RWPE2 (cell line): ENCODE data around the gene FNDC3B.

ENCODE experiments used
- ATAC-seq: fragments of 200-7000 bp; cut with Tn5 transposase; 3 replicates; pipeline ENCODE4 v1.9.1; 2021; ENCODE audit warnings: low read depth
- DNase-seq: peaks from one replicate; pipeline ENCODE4 v3.0.0-alpha.2; 2020; ENCODE audit warnings: low spot score
- H3K27ac ChIP-seq: fragments of 450-650 bp; 2 replicates; pipeline ENCODE4 v1.5.1; 2017; ENCODE audit warnings: mild to moderate bottlenecking; ENCODE audit not compliant: poor library complexity, severe bottlenecking
- H3K27me3 ChIP-seq: fragments of 250-450 bp; sonication (Bioruptor Pico); 2 replicates; pipeline ENCODE4 v1.5.1; 2021; ENCODE audit warnings: mild to moderate bottlenecking, moderate library complexity; ENCODE audit not compliant: insufficient read depth, poor library complexity, severe bottlenecking
- H3K36me3 ChIP-seq: fragments of 250-450 bp; sonication (Bioruptor Pico); 2 replicates; pipeline ENCODE4 v1.5.1; 2020; ENCODE audit warnings: low read depth, mild to moderate bottlenecking, moderate library complexity
- H3K4me1 ChIP-seq: fragments of 250-450 bp; sonication (Bioruptor Pico); 2 replicates; pipeline ENCODE4 v1.5.1; 2021; ENCODE audit warnings: mild to moderate bottlenecking, moderate library complexity; ENCODE audit not compliant: insufficient read depth, poor library complexity, severe bottlenecking
- H3K4me3 ChIP-seq: fragments of 250-450 bp; sonication (Bioruptor Pico); 2 replicates; pipeline ENCODE4 v1.5.1; 2021; ENCODE audit warnings: mild to moderate bottlenecking, moderate library complexity; ENCODE audit not compliant: severe bottlenecking
- H3K9me3 ChIP-seq: fragments of 250-450 bp; sonication (Bioruptor Pico); 2 replicates; pipeline ENCODE4 v1.5.1; 2021; ENCODE audit warnings: mild to moderate bottlenecking, moderate library complexity; ENCODE audit not compliant: severe bottlenecking
- CTCF ChIP-seq: fragments of 450-650 bp; IDR thresholded peaks from one replicate; pipeline ENCODE4 v1.5.1; 2017; ENCODE audit warnings: mild to moderate bottlenecking, moderate library complexity; ENCODE audit not compliant: poor library complexity, severe bottlenecking

The FNDC3B gene

GRCh38 chr3:172007065-172007370 lies 32.4 kb upstream of the FNDC3B start:
- no peak overlapping the region for H3K27ac ChIP-seq
- ATAC-seq (no peak), DNase-seq (no peak)
- no peaks in the 10 kb centered on the region for H3K9me3 ChIP-seq
- no peak for TF ChIP-seq CTCF
- H3K4me1 ChIP-seq = no peaks in the 10 kb centered on the region
- no peak overlapping the region for H3K4me3 ChIP-seq
- H3K36me3 ChIP-seq = no peaks in the 10 kb centered on the region
- no peaks in the 10 kb centered on the region for H3K27me3 ChIP-seq

DNA sequence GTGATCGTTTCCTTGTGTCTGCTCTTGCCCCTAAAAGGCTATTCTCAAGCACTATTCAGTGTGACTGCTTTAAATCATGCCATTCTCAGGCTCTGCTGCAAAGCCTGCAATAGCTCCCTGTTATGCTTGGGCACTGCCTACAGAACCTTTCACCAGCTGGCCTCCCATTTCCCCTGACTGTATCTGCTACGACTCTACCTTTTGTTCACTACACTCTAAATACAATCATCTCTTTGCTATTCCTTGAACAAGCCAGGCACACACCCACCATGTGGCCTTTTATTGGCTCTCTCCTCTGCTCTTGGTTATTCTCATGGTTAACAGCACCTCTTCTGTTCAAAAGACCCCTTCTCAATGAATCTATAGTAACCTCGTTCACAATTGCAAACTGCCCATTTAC lies 29.6 kb upstream of the FNDC3B start:
- TF ChIP-seq CTCF = no peak
- ATAC-seq (no peak), DNase-seq (no peak)
- Histone ChIP-seq H3K4me3 (no peak overlapping the region), H3K36me3 (no peaks in the 10 kb centered on the region), H3K27ac (no peak overlapping the region), H3K27me3 (no peaks in the 10 kb centered on the region), H3K4me1 (no peaks in the 10 kb centered on the region), H3K9me3 (no peaks in the 10 kb centered on the region)

DNA sequence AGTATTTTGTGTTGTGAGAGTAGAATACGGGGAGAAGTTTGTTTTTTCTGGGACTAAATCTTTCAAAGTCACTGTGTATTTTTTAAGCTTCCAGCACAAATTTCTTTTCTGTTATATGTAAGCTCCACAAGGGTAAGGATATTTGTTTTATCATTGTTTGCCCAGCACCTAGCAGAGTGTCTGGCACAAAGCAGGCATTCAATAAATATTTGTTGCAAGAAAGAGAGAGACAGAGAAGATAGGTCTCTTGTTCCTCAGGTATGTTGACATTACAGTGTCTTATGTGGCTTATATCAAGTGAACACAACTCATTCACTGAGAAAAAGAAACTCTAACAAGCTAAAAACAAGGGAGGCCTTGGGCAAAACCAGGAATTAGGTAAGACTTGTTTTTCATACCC lies 26.6 kb upstream of the FNDC3B start:
- ATAC-seq (no peak), DNase-seq (no peak)
- Histone ChIP-seq H3K4me3 (no peak overlapping the region), H3K4me1 (no peaks in the 10 kb centered on the region), H3K27me3 (no peaks in the 10 kb centered on the region), H3K27ac (no peak overlapping the region), H3K9me3 (no peaks in the 10 kb centered on the region), H3K36me3 (no peaks in the 10 kb centered on the region)
- TF ChIP-seq CTCF = no peak

- DNase-seq (no peak), ATAC-seq (no peak)
- Histone ChIP-seq H3K9me3 (no peaks in the 10 kb centered on the region), H3K4me3 (no peak overlapping the region), H3K27ac (no peak overlapping the region), H3K4me1 (no peaks in the 10 kb centered on the region), H3K36me3 (no peaks in the 10 kb centered on the region), H3K27me3 (no peaks in the 10 kb centered on the region)
- no peak for TF ChIP-seq CTCF
Observed at GRCh38 chr3:172014145-172014544, 25.2 kb upstream of the FNDC3B start.

DNA sequence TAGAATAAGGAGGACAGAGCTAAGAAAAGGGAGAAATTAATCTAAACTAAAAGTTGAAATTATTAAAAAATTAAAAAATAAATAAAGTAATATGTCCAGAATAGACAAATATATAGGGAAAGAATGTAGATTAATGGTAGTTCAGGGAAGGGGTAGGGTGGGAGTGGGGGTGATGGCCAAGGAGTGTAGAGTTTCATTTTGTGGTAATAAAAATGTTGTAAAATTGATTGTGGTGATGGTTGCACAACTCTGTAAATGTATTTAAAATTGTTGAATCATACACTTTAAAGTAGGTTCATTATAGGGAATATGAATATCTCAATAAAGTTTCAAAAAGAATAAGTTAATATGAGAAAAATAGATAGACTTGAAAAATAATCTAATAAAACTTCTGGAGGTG lies 21.0 kb upstream of the FNDC3B start:
- Histone ChIP-seq H3K27me3 (no peaks in the 10 kb centered on the region), H3K9me3 (no peaks in the 10 kb centered on the region), H3K27ac (no peak overlapping the region), H3K4me3 (no peak overlapping the region), H3K4me1 (no peaks in the 10 kb centered on the region), H3K36me3 (no peaks in the 10 kb centered on the region)
- TF ChIP-seq CTCF = no peak
- ATAC-seq (no peak), DNase-seq (no peak)
